PC-9 (cell line): ENCODE measurements around the gene PTPRC. TPM values are rescaled to one million over a fixed set of nuclear protein-coding genes. Genes with fewer than 3 reads are reported as not detected.

Source experiments
- BruUV-seq: library from RNA; stranded (reverse); fragments of 400-500 nt; replicated peaks from 2 replicates; lab custom pipeline; 2021; lab: Mats Ljungman, UMichigan
- CTCF ChIA-PET: fragments of 300-600 bp; sonication (Branson Sonifier 250); formaldehyde crosslinking; loops from one replicate; lab custom pipeline; 2022; ENCODE audit warnings: antibody characterized with exemption; lab: Charles Lee
- POLR2A ChIA-PET: fragments of 300-600 bp; sonication (Branson Sonifier 250); formaldehyde crosslinking; loops from one replicate; lab custom pipeline; 2022; ENCODE audit warnings: antibody characterized with exemption; ENCODE audit not compliant: unreplicated experiment; lab: Charles Lee
- DNase-seq, 2 experiments: peaks; one replicate each; pipeline versions ENCODE4 v3.0.0 to v3.0.0-alpha.2; 2015 to 2022; ENCODE audit warnings: mixed read lengths in 1 of 2
- H2AFZ ChIP-seq: fragments of 200-600 bp; sonication (generic); 2 replicates; pipeline ENCODE4 v1.8.1; 2017; ENCODE audit warnings: antibody characterized with exemption
- H3F3A ChIP-seq: fragments of 200-600 bp; sonication (generic); 2 replicates; pipeline ENCODE4 v1.8.1; 2017; ENCODE audit warnings: antibody characterized with exemption, mild to moderate bottlenecking, low read depth; ENCODE audit not compliant: insufficient read depth
- H3K27ac ChIP-seq: fragments of 200-600 bp; sonication (generic); 2 replicates; pipeline ENCODE4 v1.6.1; 2016; ENCODE audit warnings: mixed run types
- H3K27me3 ChIP-seq: fragments of 200-600 bp; sonication (generic); 2 replicates; pipeline ENCODE4 v1.6.1; 2016; ENCODE audit warnings: low read depth, mixed run types; ENCODE audit not compliant: insufficient read depth
- H3K36me3 ChIP-seq: fragments of 200-600 bp; sonication (generic); 2 replicates; pipeline ENCODE4 v1.6.1; 2016; ENCODE audit warnings: low read depth, mixed run types
- H3K4me1 ChIP-seq: fragments of 200-600 bp; sonication (generic); replicated peaks from 2 replicates; pipeline ENCODE4 v1.6.1; 2016; ENCODE audit warnings: mixed run types; ENCODE audit not compliant: insufficient read depth
- H3K4me2 ChIP-seq: fragments of 200-600 bp; sonication (generic); 2 replicates; pipeline ENCODE4 v1.6.1; 2017; ENCODE audit warnings: mixed run types
- H3K4me3 ChIP-seq: fragments of 200-600 bp; sonication (generic); 2 replicates; pipeline ENCODE4 v1.6.1; 2016; ENCODE audit warnings: mixed run types
- H3K79me2 ChIP-seq: fragments of 200-600 bp; sonication (generic); 2 replicates; pipeline ENCODE4 v1.6.1; 2017; ENCODE audit warnings: low read depth, mixed run types
- H3K9me2 ChIP-seq: fragments of 200-600 bp; sonication (generic); 2 replicates; pipeline ENCODE4 v1.8.1; 2017; ENCODE audit warnings: mild to moderate bottlenecking; ENCODE audit not compliant: insufficient read depth
- H3K9me3 ChIP-seq: fragments of 200-600 bp; sonication (generic); 2 replicates; pipeline ENCODE4 v1.8.1; 2016; ENCODE audit warnings: low read depth; ENCODE audit not compliant: insufficient read depth
- H4K20me1 ChIP-seq: fragments of 200-600 bp; sonication (generic); 2 replicates; pipeline ENCODE4 v1.8.1; 2017; ENCODE audit not compliant: insufficient read depth
- EZH2 ChIP-seq: fragments of 200-600 bp; sonication (generic); IDR thresholded peaks from 2 replicates; pipeline ENCODE4 v1.8.0; 2017; ENCODE audit warnings: antibody characterized with exemption, low read depth
- intact Hi-C: fragments of 100-400 bp; cut with micrococcal nuclease; formaldehyde crosslinking; loops from one replicate; pipeline ENCODE4 v1.10.0; 2022; ENCODE audit not compliant: unreplicated experiment
- total RNA-seq: library from RNA; stranded (reverse); gene quantifications from 2 replicates; pipeline ENCODE4 v1.2.3, GENCODE V29; 2021
- TF ChIP-seq, protein P1 (sequence below): fragments of 200-600 bp; sonication (generic); conservative IDR thresholded peaks from 2 replicates; pipeline ENCODE4 v1.6.1; 2017; ENCODE audit warnings: mixed run types, antibody characterized with exemption, mild to moderate bottlenecking, moderate library complexity

PTPRC gene
- total RNA-seq, 1 experiment from 2014 or later, result 0.79 TPM

DNA sequence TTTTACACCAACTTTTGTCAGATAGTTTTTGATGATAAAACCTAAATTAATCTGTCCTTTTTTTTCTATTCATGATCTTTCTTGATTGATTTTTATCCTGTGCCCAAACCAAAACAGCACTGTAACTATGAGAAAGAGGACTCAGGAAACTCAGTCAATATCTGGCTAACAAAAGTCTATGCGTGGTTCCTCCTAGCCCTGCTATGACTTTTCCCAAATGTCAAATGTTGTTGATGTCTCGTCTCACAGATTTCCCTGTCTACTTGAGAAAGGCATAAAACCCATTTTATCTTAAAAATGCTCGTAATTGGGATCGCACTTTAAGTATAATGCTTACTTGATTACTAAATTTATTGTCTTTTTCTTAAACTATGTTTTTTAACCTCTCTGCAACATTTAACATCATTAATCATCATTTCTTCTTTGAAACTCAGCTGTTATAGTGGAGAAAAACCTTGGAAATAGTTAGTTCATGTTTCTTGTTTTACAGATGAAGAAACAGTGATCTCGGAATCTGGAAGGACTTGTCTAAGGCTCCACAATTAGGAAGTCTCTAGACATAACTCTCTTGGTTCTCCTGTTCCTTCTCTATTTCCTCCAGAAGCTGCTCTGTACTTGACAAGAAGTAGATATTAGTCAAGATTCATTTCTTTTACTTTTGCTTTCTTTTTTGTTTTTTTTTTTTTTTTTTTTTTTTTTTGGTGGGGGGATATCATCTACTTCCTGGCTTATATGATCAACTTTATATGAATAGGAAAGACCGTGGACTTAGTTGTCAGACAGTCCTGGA, 26.2 kb upstream of the PTPRC start:
- H3K79me2 ChIP-seq, result no peaks in the 10 kb centered on the region
- no peaks in the 10 kb centered on the region for H3K36me3 ChIP-seq
- H4K20me1 ChIP-seq, result no peaks in the 10 kb centered on the region
- H3K9me2 ChIP-seq, result no peaks in the 10 kb centered on the region
- no peak overlapping the region for H3K4me3 ChIP-seq
- intact Hi-C loops, result no loop called here
- TF ChIP-seq, protein P1, sequence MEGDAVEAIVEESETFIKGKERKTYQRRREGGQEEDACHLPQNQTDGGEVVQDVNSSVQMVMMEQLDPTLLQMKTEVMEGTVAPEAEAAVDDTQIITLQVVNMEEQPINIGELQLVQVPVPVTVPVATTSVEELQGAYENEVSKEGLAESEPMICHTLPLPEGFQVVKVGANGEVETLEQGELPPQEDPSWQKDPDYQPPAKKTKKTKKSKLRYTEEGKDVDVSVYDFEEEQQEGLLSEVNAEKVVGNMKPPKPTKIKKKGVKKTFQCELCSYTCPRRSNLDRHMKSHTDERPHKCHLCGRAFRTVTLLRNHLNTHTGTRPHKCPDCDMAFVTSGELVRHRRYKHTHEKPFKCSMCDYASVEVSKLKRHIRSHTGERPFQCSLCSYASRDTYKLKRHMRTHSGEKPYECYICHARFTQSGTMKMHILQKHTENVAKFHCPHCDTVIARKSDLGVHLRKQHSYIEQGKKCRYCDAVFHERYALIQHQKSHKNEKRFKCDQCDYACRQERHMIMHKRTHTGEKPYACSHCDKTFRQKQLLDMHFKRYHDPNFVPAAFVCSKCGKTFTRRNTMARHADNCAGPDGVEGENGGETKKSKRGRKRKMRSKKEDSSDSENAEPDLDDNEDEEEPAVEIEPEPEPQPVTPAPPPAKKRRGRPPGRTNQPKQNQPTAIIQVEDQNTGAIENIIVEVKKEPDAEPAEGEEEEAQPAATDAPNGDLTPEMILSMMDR, result no peak
- no peak for TF ChIP-seq EZH2
- H3F3A ChIP-seq, result no peaks in the 10 kb centered on the region
- ChIA-PET CTCF (no interaction called here), POLR2A (no interaction called here)
- H3K4me2 ChIP-seq, result no peak overlapping the region
- peaks cover 5% of the 10 kb centered on the region; the same call in 1 of the 2 replicates for H3K9me3 ChIP-seq
- no peaks in the 10 kb centered on the region for H3K4me1 ChIP-seq
- no peak overlapping the region for H2AFZ ChIP-seq
- no peak for DNase-seq
- no TSS peak for BruUV-seq
- no peaks in the 10 kb centered on the region for H3K27me3 ChIP-seq
- no peak overlapping the region for H3K27ac ChIP-seq

DNA sequence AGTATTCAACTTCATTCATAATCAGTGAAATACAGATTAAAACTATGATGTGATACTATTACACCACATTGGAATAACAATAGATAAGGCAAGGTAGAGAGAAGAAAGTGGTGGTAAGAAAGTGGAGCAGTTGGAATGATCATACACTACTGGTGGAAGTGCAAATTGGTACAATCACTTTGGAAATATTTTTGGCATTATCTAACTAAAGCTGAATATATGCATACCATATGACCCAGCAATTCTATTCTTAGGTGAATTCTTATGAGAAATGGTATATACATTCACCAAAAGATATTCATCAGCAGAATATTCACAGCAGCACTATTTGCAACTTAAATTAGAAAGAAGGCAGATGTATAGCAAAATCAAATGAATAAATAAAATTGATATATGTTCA, 21.4 kb upstream of the PTPRC start:
- Histone ChIP-seq H3F3A (no peaks in the 10 kb centered on the region), H3K36me3 (no peaks in the 10 kb centered on the region), H3K27ac (no peak overlapping the region), H3K4me2 (no peak overlapping the region), H3K27me3 (no peaks in the 10 kb centered on the region), H3K4me1 (no peaks in the 10 kb centered on the region), H3K9me2 (no peaks in the 10 kb centered on the region), H2AFZ (0 out of 2 replicates have a peak overlapping the region, but pooled peaks have one; percentile 20), H3K9me3 (no peaks in the 10 kb centered on the region; the same call in 1 of the 2 replicates), H4K20me1 (no peaks in the 10 kb centered on the region), H3K4me3 (no peak overlapping the region), H3K79me2 (no peaks in the 10 kb centered on the region)
- ChIA-PET CTCF (no interaction called here), POLR2A (no interaction called here)
- no TSS peak for BruUV-seq
- intact Hi-C loops, result no loop called here
- TF ChIP-seq, protein P1, result no peak
- no peak for TF ChIP-seq EZH2
- no peak for DNase-seq

DNA sequence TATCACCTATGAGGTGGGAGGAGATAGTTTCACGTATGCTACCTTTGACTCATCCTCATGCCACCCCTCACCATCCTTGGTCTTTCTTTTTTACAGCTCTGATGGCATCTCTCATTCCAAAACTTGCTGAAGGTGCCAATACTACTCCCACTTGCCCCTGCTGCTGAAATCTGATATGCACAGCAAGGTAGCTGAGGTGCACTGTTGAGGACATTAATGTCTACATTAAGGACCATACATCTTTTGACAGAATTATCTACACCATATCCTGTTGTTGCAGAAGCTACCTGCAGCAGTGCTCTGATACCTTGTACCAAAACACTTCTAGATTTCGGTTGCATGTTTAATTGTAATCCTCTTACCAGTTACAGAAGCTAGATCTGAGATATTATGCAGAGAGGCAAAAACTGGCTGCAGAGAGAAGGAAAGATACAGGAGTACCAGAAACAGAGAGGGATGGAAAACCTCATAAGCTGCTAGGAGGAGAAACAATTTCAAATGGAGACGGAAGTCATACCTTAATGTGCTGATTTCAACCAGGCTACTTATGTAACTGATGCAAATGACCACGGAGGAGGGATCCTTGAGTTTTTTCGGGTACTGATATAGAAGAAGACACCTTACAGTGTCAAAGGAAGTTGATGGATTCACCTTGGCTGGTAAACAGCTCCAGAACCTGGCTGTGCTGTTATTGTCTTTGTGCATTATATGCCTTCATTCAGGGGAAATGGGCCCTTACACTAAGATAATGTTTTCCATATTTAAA, 19.3 kb upstream of the PTPRC start:
- Histone ChIP-seq H3K4me2 (no peak overlapping the region), H3K4me1 (no peaks in the 10 kb centered on the region), H2AFZ (no peak overlapping the region), H3F3A (no peaks in the 10 kb centered on the region), H3K27ac (no peak overlapping the region), H3K4me3 (no peak overlapping the region), H3K27me3 (no peaks in the 10 kb centered on the region), H3K9me3 (no peaks in the 10 kb centered on the region), H3K36me3 (no peaks in the 10 kb centered on the region), H4K20me1 (no peaks in the 10 kb centered on the region), H3K9me2 (no peaks in the 10 kb centered on the region), H3K79me2 (no peaks in the 10 kb centered on the region)
- DNase-seq, result no peak
- CTCF ChIA-PET, result no interaction called here
- POLR2A ChIA-PET, result interaction anchor here (0.6 kb wide), 1 partner anchor 66 kb away, joined by 6 read pairs; no protein-coding TSS in a partner anchor
- intact Hi-C loops, result no loop called here
- no peak for TF ChIP-seq EZH2
- TF ChIP-seq, protein P1, result no peak
- BruUV-seq, result no TSS peak
